OCI-LY3 (cell line): Measurements from ENCODE around the gene SLC6A6.

Experiments
- H2AFZ ChIP-seq: fragments of 200-600, 300-600 bp; shearing (Covaris generic); 2 replicates; pipeline ENCODE4 v1.6.0; 2014; ENCODE audit warnings: antibody characterized with exemption, low read depth, low read length
- H3K27ac ChIP-seq: fragments of 200-600, 300-600 bp; sonication (generic); 2 replicates; pipeline ENCODE4 v1.5.1; 2014; ENCODE audit warnings: mild to moderate bottlenecking, low read length, moderate library complexity, mixed read lengths
- H3K27me3 ChIP-seq: fragments of 200-600, 300-600 bp; sonication (generic); 2 replicates; pipeline ENCODE4 v1.6.1; 2014; ENCODE audit warnings: low read depth, low read length, mixed read lengths
- H3K36me3 ChIP-seq: fragments of 200-600, 300-600 bp; sonication (generic); replicated peaks from 2 replicates; pipeline ENCODE3; 2014; ENCODE audit warnings: low read depth, low read length, mixed read lengths
- H3K4me1 ChIP-seq: fragments of 300-600, 200-600 bp; sonication (generic); 2 replicates; pipeline ENCODE4 v1.6.1; 2014; ENCODE audit warnings: low read length, mixed read lengths
- H3K4me2 ChIP-seq: fragments of 200-600, 300-600 bp; sonication (generic); 2 replicates; pipeline ENCODE4 v1.6.1; 2014; ENCODE audit warnings: low read length, mixed read lengths
- H3K4me3 ChIP-seq: fragments of 300-600, 200-600 bp; sonication (generic); 2 replicates; pipeline ENCODE4 v1.5.1; 2014; ENCODE audit warnings: antibody characterized with exemption, mild to moderate bottlenecking, low read length, moderate library complexity
- H3K79me2 ChIP-seq: fragments of 300-600, 200-600 bp; shearing (Covaris generic); 2 replicates; pipeline ENCODE4 v1.6.1; 2014; ENCODE audit warnings: mild to moderate bottlenecking, low read length, mixed read lengths
- H3K9ac ChIP-seq: fragments of 300-600, 200-600 bp; shearing (Covaris generic); 2 replicates; pipeline ENCODE4 v1.6.0; 2014; ENCODE audit warnings: mild to moderate bottlenecking, low read length, moderate library complexity
- H3K9me3 ChIP-seq: fragments of 200-600, 300-600 bp; shearing (Covaris generic); 2 replicates; pipeline ENCODE4 v1.6.1; 2014; ENCODE audit warnings: low read length, mixed read lengths; ENCODE audit not compliant: insufficient read depth
- H4K20me1 ChIP-seq: fragments of 200-600, 300-600 bp; sonication (generic); 2 replicates; pipeline ENCODE4 v1.6.1; 2016; ENCODE audit warnings: low read length, mixed read lengths; ENCODE audit not compliant: insufficient read depth
- EZH2phosphoT487 ChIP-seq: fragments of 200-600 bp; shearing (Covaris generic); IDR thresholded peaks from 2 replicates; pipeline ENCODE4 v1.6.1; 2018; ENCODE audit warnings: antibody characterized with exemption, mixed run types, low read depth
- TF ChIP-seq, protein P1 (sequence below): fragments of 200-600, 300-600 bp; sonication (generic); IDR thresholded peaks from 2 replicates; pipeline ENCODE4 v1.5.1; 2014; ENCODE audit warnings: antibody characterized with exemption, low read length, low read depth

SLC6A6 gene

DNA sequence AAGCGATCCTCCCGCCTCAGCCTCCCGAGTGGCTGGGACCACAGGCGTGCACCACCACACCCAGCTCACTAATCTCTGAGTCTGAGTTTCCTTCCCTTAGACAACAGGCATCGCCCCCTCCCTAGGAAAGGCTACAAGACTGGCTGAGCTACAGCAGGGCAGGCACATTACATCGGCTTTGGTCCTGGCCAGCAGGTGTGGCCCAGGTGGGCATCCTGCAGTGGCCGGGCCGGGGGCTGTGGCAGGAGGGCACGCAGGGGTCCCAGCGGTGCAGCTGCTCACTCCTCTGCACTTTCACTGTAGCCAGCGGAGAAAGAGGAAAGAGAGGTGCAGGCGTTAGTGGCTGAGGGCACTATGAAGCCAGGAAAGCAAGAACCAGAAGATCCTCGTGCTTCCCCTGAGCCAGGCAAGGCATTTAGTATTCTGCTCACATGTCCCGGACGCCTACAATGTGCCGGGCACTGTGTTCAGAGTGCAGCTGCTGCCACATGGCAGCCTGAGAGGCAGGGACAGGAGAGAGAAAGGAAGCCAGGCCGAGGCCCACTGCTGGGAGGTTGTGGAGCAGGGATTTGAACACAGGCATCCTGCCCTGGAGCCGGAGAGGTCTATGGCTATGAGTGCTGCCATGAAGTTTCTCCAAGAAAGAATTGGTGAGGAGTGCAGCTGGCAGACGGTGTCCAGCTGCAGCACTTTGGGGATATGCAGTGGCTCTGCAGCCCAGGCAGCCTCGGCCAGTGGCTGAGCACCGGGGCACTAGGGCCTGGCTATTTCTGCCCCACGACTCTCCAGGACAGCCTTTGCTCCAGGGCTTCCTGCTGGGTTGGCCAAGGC is 115.4 kb downstream of the SLC6A6 start:
- Histone ChIP-seq H3K9ac (no peak overlapping the region), H2AFZ (no peak overlapping the region), H3K36me3 (no peaks in the 10 kb centered on the region), H3K4me2 (no peak overlapping the region), H3K27ac (no peak overlapping the region), H3K4me3 (no peak overlapping the region), H3K27me3 (peaks cover 6% of the 10 kb centered on the region; the same call in 1 of the 2 replicates), H3K79me2 (no peaks in the 10 kb centered on the region), H4K20me1 (no peaks in the 10 kb centered on the region), H3K9me3 (no peaks in the 10 kb centered on the region), H3K4me1 (no peaks in the 10 kb centered on the region)
- TF ChIP-seq EZH2phosphoT487, result no peak
- TF ChIP-seq, protein P1, sequence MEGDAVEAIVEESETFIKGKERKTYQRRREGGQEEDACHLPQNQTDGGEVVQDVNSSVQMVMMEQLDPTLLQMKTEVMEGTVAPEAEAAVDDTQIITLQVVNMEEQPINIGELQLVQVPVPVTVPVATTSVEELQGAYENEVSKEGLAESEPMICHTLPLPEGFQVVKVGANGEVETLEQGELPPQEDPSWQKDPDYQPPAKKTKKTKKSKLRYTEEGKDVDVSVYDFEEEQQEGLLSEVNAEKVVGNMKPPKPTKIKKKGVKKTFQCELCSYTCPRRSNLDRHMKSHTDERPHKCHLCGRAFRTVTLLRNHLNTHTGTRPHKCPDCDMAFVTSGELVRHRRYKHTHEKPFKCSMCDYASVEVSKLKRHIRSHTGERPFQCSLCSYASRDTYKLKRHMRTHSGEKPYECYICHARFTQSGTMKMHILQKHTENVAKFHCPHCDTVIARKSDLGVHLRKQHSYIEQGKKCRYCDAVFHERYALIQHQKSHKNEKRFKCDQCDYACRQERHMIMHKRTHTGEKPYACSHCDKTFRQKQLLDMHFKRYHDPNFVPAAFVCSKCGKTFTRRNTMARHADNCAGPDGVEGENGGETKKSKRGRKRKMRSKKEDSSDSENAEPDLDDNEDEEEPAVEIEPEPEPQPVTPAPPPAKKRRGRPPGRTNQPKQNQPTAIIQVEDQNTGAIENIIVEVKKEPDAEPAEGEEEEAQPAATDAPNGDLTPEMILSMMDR, result no peak

DNA sequence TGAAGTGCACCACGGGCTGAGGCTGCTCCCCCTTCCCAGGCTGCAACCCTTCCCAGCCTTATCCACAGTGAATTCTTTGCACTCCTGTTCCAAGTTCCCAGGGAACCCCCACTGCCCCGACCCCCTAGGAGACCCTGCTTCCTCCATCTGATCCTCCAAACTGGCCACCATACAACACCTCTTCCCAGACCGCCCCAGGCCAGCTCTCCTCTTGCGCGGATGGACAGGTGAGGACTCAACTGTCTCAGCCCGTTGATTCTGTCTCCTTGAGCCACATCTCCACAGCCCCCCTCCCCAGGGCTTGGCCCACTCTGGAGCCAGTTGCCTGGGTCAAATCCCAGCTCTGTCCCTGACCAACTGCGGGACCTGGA is 116.0 kb downstream of the SLC6A6 start:
- Histone ChIP-seq H3K79me2 (no peaks in the 10 kb centered on the region), H3K4me1 (no peaks in the 10 kb centered on the region), H3K9ac (no peak overlapping the region), H4K20me1 (no peaks in the 10 kb centered on the region), H3K4me3 (no peak overlapping the region), H3K27me3 (peaks cover 10% of the 10 kb centered on the region; the same call in 1 of the 2 replicates), H3K4me2 (no peak overlapping the region), H3K36me3 (no peaks in the 10 kb centered on the region), H3K27ac (no peak overlapping the region), H3K9me3 (no peaks in the 10 kb centered on the region), H2AFZ (no peak overlapping the region)
- TF ChIP-seq, protein P1, result no peak
- no peak for TF ChIP-seq EZH2phosphoT487

DNA sequence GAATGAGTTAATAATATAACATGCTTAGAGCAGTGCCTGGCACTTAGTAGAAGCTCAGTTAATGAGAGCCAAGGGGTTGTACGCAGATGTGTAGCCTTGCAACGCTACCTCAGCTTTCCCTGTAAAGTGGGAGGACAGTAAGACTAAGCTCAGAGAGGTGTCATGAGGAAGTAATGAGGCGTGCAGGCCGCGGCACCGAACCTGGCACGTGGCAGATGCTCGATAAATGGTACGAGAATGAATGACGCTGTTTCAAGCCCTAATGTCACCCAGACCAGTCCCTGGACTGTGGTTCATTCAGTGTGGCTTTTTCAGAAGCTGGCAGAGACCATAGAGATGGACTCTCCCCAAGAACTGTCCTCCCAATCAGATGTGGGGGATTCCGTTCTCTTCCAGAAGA is 116.5 kb downstream of the SLC6A6 start:
- no peak overlapping the region for H2AFZ ChIP-seq
- no peak overlapping the region for H3K9ac ChIP-seq
- H3K27me3 ChIP-seq, result peaks cover 12% of the 10 kb centered on the region; the same call in 1 of the 2 replicates
- H3K4me2 ChIP-seq, result no peak overlapping the region
- H3K9me3 ChIP-seq, result no peaks in the 10 kb centered on the region
- no peak overlapping the region for H3K27ac ChIP-seq
- H3K36me3 ChIP-seq, result no peaks in the 10 kb centered on the region
- H3K79me2 ChIP-seq, result no peaks in the 10 kb centered on the region
- no peak for TF ChIP-seq EZH2phosphoT487
- TF ChIP-seq, protein P1, result no peak
- no peaks in the 10 kb centered on the region for H4K20me1 ChIP-seq
- no peak overlapping the region for H3K4me3 ChIP-seq
- no peaks in the 10 kb centered on the region for H3K4me1 ChIP-seq

DNA sequence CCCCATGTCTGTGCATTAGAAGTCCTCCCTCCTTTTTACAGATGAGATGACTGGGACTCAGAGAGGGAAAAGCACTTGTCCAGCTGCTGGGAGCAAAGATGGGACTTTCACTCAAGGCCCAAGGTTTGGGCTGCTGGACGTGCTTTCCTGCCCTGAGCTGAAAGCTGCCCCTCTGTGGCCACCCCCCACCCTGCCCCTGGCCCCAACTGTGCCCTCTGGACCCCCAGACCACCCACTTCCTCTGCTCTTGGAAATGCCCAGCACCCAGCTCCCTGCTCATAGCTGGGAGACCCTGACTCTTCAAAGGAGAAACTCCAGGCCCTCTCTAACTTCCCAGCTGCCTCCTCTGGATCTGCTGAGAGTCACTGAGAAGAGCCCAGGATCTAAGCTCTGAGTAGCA is 117.0 kb downstream of the SLC6A6 start:
- H3K9me3 ChIP-seq, result no peaks in the 10 kb centered on the region
- H3K4me2 ChIP-seq, result no peak overlapping the region
- no peaks in the 10 kb centered on the region for H4K20me1 ChIP-seq
- no peak overlapping the region for H3K4me3 ChIP-seq
- H3K9ac ChIP-seq, result no peak overlapping the region
- H3K36me3 ChIP-seq, result no peaks in the 10 kb centered on the region
- H2AFZ ChIP-seq, result no peak overlapping the region
- H3K27me3 ChIP-seq, result peaks cover 12% of the 10 kb centered on the region; the same call in 1 of the 2 replicates
- TF ChIP-seq, protein P1, result no peak
- no peak for TF ChIP-seq EZH2phosphoT487
- no peaks in the 10 kb centered on the region for H3K4me1 ChIP-seq
- H3K27ac ChIP-seq, result no peak overlapping the region
- H3K79me2 ChIP-seq, result no peaks in the 10 kb centered on the region
